SK-N-SH (cell line): Measurements from ENCODE around the gene SLC25A21.

Experiments used
- CTCF ChIP-seq: fragments of 200-600 bp; sonication (generic); IDR thresholded peaks from 2 replicates; pipeline ENCODE4 v1.6.1; 2017; ENCODE audit warnings: antibody characterized with exemption, mild to moderate bottlenecking, moderate library complexity
- ELF1 ChIP-seq: IDR thresholded peaks from 2 replicates; pipeline ENCODE4 v1.4.0; 2012
- EP300 ChIP-seq, 2 experiments: IDR thresholded peaks; 2 replicates each; pipeline versions ENCODE4 v1.4.0 to v1.6.1; 2012; ENCODE audit warnings: borderline replicate concordance in 1 of 2, low read depth in 1 of 2, low read length in 1 of 2
- MAX ChIP-seq: IDR thresholded peaks from 2 replicates; pipeline ENCODE4 v1.4.0; 2012; ENCODE audit warnings: low read depth
- SIN3A ChIP-seq: IDR thresholded peaks from 2 replicates; pipeline ENCODE4 v1.6.1; 2012; ENCODE audit warnings: low read depth, mild to moderate bottlenecking, low read length, moderate library complexity, borderline replicate concordance
- USF2 ChIP-seq: fragments of 150-350 bp; IDR thresholded peaks from 2 replicates; pipeline ENCODE4 v1.6.1; 2017; ENCODE audit warnings: antibody characterized with exemption, low read length, low read depth, borderline replicate concordance
- ZBTB33 ChIP-seq: IDR thresholded peaks from 2 replicates; pipeline ENCODE4 v1.4.0; 2012; ENCODE audit warnings: low read depth, borderline replicate concordance

GRCh38 chr14:37213016-37213415 lies 40.6 kb upstream of the SLC25A21 start:
- no peak for TF ChIP-seq ZBTB33
- TF ChIP-seq EP300 (IDR thresholded peaks at IDR 0.05; ENCODE audit: borderline replicate concordance in 1 of 2, low read depth in 1 of 2, low read length in 1 of 2), result no peak
- TF ChIP-seq CTCF, result no peak
- no peak for TF ChIP-seq ELF1
- no peak for TF ChIP-seq MAX
- no peak for TF ChIP-seq USF2
- TF ChIP-seq SIN3A, result no peak
